Gastroesophageal sphincter (tissue), 4 donors: ENCODE data around the gene JPT2. TPM values are rescaled to one million over a fixed set of nuclear protein-coding genes. Genes with fewer than 3 reads are reported as not detected.

ENCODE experiments used
- ATAC-seq: fragments of 150-250 bp; one replicate; pipeline ENCODE4 v1.9.1; 2016; ENCODE audit warnings: mild to moderate bottlenecking, moderate library complexity
- H3K27ac ChIP-seq, 4 donors: fragments of 200-600 bp; sonication (generic) in 3 of 4; 1 replicate in 3 of 4; 2 replicates in 1 of 4; pipeline ENCODE4 v1.5.1; 2016 to 2019
- H3K27me3 ChIP-seq: fragments of 200-600 bp; sonication (generic); one replicate; pipeline ENCODE4 v1.5.1; 2019
- H3K36me3 ChIP-seq, 2 donors: fragments of 200-600 bp; sonication (generic); one replicate each; pipeline ENCODE4 v1.5.1; 2019; ENCODE audit warnings: control low read depth in 1 of 2
- H3K4me1 ChIP-seq, 3 donors: fragments of 200-600 bp; sonication (generic); 1 replicate in 2 of 3; 2 replicates in 1 of 3; pipeline ENCODE4 v1.5.1; 2016 to 2019; ENCODE audit warnings: control low read depth in 2 of 3
- H3K4me3 ChIP-seq, 2 donors: fragments of 200-600 bp; sonication (generic); one replicate each; pipeline ENCODE4 v1.5.1; 2019; ENCODE audit warnings: mild to moderate bottlenecking in 1 of 2, moderate library complexity in 1 of 2
- H3K9me3 ChIP-seq, 3 donors: fragments of 200-600 bp; sonication (generic); one replicate each; pipeline ENCODE4 v1.5.1; 2017 to 2019; ENCODE audit warnings: control low read depth in 2 of 3
- EP300 ChIP-seq: sonication (generic); formaldehyde crosslinking; IDR thresholded peaks from one replicate; pipeline ENCODE4 v1.6.1; 2017; ENCODE audit warnings: antibody characterized with exemption, mild to moderate bottlenecking
- POLR2A ChIP-seq, 2 donors: fragments of 450-650 bp; IDR thresholded peaks; one replicate each; pipeline ENCODE4 v1.6.1; 2017; ENCODE audit warnings: antibody characterized with exemption in 2 of 2, mild to moderate bottlenecking in 2 of 2, moderate library complexity in 1 of 2
- POLR2AphosphoS5 ChIP-seq: sonication (generic); formaldehyde crosslinking; IDR thresholded peaks from one replicate; pipeline ENCODE4 v1.6.1; 2017; ENCODE audit warnings: antibody characterized with exemption
- WGBS, 2 donors: methylation state at CpG; one replicate each; pipeline ENCODE4 v1.1.5; 2018; ENCODE audit warnings: low coverage in 1 of 2; 5-methylcytosine and 5-hydroxymethylcytosine counted together
- total RNA-seq, 4 donors: library from RNA; depleted of rRNA; stranded (reverse); fragments of >200 nt; gene quantifications; one replicate each; pipeline ENCODE4 v1.1.0, GENCODE V29; 2016
- TF ChIP-seq, protein P1 (sequence below), 4 experiments: fragments of 200-600 bp in 2 of 4; fragments of 450-650 bp in 2 of 4; sonication (generic) in 1 of 4; IDR thresholded peaks; one replicate each; pipeline ENCODE4 v1.5.1; 2017 to 2019; ENCODE audit warnings: antibody characterized with exemption in 4 of 4, mild to moderate bottlenecking in 2 of 4, moderate library complexity in 2 of 4

The JPT2 gene
- total RNA-seq, 4 donors from 2014 or later, result 21.4 to 49.9 (median 31.6) TPM

DNA sequence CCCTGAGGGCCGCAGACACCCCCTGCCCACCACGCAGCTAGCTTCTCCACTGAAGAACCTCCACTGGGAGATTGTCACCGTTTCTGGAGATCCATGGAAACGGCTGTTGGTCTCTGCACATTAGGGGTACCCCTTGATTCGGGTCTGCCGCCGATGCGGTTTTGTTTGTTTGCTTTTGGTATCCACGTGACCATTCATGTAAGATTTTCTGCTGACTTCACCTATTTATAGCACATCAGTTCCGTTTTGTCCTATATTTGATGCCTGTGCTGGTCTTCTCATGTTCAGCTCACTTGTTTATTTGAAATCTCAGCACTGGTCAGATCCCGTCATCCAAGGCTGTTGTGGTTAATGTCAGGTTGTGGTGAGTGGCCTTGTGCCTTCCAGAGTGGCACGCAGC lies 44.8 kb upstream of the JPT2 start:
- Histone ChIP-seq H3K4me3 (no peak overlapping the region), H3K27me3 (no peaks in the 10 kb centered on the region), H3K36me3 (peaks cover 0 to 100% of the 10 kb centered on the region in 2 donors), H3K27ac (no peak overlapping the region), H3K9me3 (no peaks in the 10 kb centered on the region), H3K4me1 (no peaks in the 10 kb centered on the region)
- no peak for ATAC-seq
- WGBS, 2 donors, result 85% methylated on average over 3 of the region's 12 CpGs; no CpG with 5 or more reads in 1 of the 2 donors
- TF ChIP-seq POLR2AphosphoS5 (no peak), POLR2A (IDR thresholded peaks at IDR 0.05) (no peak), EP300 (no peak)
- TF ChIP-seq, protein P1, sequence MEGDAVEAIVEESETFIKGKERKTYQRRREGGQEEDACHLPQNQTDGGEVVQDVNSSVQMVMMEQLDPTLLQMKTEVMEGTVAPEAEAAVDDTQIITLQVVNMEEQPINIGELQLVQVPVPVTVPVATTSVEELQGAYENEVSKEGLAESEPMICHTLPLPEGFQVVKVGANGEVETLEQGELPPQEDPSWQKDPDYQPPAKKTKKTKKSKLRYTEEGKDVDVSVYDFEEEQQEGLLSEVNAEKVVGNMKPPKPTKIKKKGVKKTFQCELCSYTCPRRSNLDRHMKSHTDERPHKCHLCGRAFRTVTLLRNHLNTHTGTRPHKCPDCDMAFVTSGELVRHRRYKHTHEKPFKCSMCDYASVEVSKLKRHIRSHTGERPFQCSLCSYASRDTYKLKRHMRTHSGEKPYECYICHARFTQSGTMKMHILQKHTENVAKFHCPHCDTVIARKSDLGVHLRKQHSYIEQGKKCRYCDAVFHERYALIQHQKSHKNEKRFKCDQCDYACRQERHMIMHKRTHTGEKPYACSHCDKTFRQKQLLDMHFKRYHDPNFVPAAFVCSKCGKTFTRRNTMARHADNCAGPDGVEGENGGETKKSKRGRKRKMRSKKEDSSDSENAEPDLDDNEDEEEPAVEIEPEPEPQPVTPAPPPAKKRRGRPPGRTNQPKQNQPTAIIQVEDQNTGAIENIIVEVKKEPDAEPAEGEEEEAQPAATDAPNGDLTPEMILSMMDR (IDR thresholded peaks at IDR 0.05), result no peak

DNA sequence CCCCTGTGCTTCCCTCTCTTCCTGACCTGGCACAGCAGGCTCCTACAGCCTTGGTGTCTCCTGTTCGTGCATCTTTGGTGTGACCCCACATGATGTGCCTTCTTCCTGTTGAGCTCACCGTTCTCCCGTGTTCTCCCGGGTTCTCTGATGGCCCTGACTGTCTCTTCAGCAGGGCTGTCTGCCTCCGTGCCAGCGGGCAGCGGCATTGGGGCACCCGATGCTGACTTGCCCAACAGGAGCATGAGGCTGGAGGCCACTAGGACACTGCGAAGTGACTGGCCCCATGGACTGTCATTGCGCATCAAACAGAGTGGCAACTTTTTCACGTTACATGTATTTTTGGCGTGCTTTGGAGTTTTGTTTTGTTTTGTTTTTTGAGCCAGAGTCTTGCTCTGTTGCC lies 43.5 kb upstream of the JPT2 start:
- no peaks in the 10 kb centered on the region for H3K9me3 ChIP-seq
- no peaks in the 10 kb centered on the region for H3K27me3 ChIP-seq
- H3K27ac ChIP-seq, result no peak overlapping the region
- no peak for TF ChIP-seq POLR2AphosphoS5
- no peak for TF ChIP-seq EP300
- TF ChIP-seq, protein P1 (IDR thresholded peaks at IDR 0.05), result no peak
- TF ChIP-seq POLR2A (IDR thresholded peaks at IDR 0.05), result no peak
- H3K4me3 ChIP-seq, result no peak overlapping the region
- H3K4me1 ChIP-seq, result no peaks in the 10 kb centered on the region
- ATAC-seq, result no peak
- H3K36me3 ChIP-seq, result peaks cover 0 to 100% of the 10 kb centered on the region in 2 donors
- WGBS, 2 donors, result 91 to 97% methylated on average over 6 of the region's 12 CpGs

DNA sequence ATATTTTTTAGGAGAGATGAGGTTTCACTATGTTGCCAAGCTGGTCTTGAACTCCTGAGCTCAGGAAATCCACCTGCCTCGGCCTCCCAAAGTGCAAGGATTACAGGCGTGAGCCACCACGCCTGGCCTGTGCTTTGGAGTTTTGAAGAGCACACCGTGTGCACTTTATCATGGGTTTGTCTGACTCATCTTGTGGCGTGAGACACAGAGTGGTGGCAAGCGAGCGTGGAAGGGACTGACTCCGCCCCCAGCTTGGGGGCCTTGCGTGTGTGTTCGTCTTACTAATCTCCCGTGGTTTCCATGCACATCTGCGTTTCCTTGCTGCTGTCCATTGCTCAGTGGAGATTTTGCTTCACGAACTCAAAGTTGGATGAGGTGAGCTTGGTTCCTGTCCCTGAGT lies 43.0 kb upstream of the JPT2 start:
- Histone ChIP-seq H3K4me1 (no peaks in the 10 kb centered on the region), H3K27ac (no peak overlapping the region), H3K27me3 (no peaks in the 10 kb centered on the region), H3K9me3 (no peaks in the 10 kb centered on the region), H3K4me3 (no peak overlapping the region), H3K36me3 (peaks cover 0 to 100% of the 10 kb centered on the region in 2 donors)
- WGBS, 2 donors, result no CpG with 5 or more reads among the region's 13 CpGs
- ATAC-seq, result no peak
- TF ChIP-seq POLR2AphosphoS5, result no peak
- TF ChIP-seq, protein P1 (IDR thresholded peaks at IDR 0.05), result no peak
- no peak for TF ChIP-seq EP300
- TF ChIP-seq POLR2A (IDR thresholded peaks at IDR 0.05), result no peak

DNA sequence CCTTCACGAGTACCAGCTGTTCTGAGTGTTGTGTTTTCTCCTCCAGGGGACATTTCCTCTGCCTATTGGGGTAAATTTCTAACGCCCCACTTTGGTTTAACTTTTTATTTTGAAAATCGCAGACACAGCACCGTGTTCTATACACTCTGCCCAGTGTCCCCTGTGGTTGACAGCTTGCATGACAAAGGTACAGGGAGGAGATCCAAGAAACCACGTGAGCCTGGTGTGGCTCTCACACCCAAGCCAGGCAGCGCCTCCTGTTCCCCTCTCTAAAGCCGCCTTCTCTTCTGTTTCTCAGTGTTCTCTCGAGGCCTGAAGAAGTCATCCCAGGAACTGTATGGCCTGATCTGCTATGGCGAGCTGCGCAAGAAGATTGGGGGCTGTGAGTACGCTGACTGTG lies 40.6 kb upstream of the JPT2 start:
- Histone ChIP-seq H3K27ac (no peak overlapping the region), H3K4me3 (no peak overlapping the region), H3K27me3 (no peaks in the 10 kb centered on the region), H3K9me3 (no peaks in the 10 kb centered on the region), H3K4me1 (no peaks in the 10 kb centered on the region), H3K36me3 (peaks cover 0 to 100% of the 10 kb centered on the region in 2 donors)
- 85 to 87% methylated on average over 7 to 11 of the region's 11 CpGs for WGBS, 2 donors
- no peak for TF ChIP-seq EP300
- TF ChIP-seq POLR2AphosphoS5, result no peak
- TF ChIP-seq, protein P1 (IDR thresholded peaks at IDR 0.05), result no peak
- no peak for TF ChIP-seq POLR2A (IDR thresholded peaks at IDR 0.05)
- no peak for ATAC-seq

DNA sequence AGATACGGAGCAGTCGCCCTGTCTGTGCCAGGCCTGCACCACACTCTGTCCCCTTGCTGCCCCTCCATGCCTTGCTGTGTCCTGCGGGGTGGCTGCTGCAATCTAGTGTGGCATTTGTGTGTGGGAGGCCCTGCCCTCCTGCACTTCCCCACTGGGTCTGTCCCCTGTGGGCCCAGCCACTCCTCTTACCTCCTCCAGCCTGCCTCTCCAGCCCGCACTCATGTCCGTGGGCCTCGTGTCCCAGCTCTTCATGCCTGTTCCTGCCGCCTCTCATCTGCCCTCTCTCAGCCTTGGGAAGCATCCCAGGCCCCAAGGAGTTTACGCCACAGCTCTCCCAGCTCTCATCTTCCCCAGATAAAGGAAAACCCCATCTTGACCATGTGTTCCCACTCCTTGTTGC lies 39.3 kb upstream of the JPT2 start:
- TF ChIP-seq POLR2AphosphoS5, result no peak
- TF ChIP-seq POLR2A (IDR thresholded peaks at IDR 0.05), result no peak
- TF ChIP-seq EP300, result no peak
- TF ChIP-seq, protein P1 (IDR thresholded peaks at IDR 0.05), result no peak
- no peaks in the 10 kb centered on the region for H3K4me1 ChIP-seq
- H3K36me3 ChIP-seq, result peaks cover 0 to 100% of the 10 kb centered on the region in 2 donors
- no peaks in the 10 kb centered on the region for H3K27me3 ChIP-seq
- whole genome bisulfite sequencing, 2 donors, result 82 to 86% methylated on average over 2 of the region's 8 CpGs
- H3K27ac ChIP-seq, result no peak overlapping the region
- ATAC-seq, result no peak
- H3K4me3 ChIP-seq, result no peak overlapping the region
- no peaks in the 10 kb centered on the region for H3K9me3 ChIP-seq
